ENCODE data around the gene PNRC2.

DNA sequence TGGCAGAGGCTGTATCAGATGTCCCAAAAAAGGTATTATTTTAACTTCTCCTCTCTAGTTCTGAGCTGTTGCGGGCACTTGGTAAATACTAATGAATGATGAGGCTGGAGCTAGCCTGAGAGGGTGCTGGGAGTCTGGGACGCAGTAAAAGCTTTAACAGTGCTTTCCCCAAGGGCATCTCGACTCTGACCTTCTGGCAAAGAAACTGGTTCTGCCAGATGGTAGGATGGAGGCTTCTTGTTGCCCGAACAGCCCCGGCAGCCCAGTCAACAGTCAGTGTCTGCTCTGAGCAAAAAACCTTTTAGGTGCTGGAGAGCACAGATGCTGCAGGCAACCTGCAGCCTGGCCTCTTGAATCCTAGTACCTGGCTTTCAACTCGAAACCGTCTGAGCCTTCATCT lies 2.5 kb upstream of the PNRC2 start:
- TF ChIP-seq EZH2 (IDR thresholded peaks at IDR 0.05; ENCODE audit: insufficient read depth, poor library complexity, severe bottlenecking) (no peak), EZH2phosphoT487 (IDR thresholded peaks at IDR 0.05; ENCODE audit: insufficient read depth, low read depth) (no peak)

All from GM23248 (cell line).